Immature natural killer cell (primary cell): ENCODE measurements around the gene CFAP119. TPM values are rescaled to one million over a fixed set of nuclear protein-coding genes. Genes with fewer than 3 reads are reported as not detected.

Experiments
- DNase-seq, 3 donors: peaks; one replicate each; pipeline ENCODE4 v3.0.0; 2022; ENCODE audit warnings: mixed read lengths in 1 of 3
- H3K27ac Mint-ChIP-seq, 6 donors: one replicate each; pipeline ENCODE4 v1.8.0; 2020; ENCODE audit warnings: mixed read lengths in 6 of 6, mild to moderate bottlenecking in 5 of 6, inconsistent platforms in 4 of 6, moderate library complexity in 3 of 6
- H3K27me3 Mint-ChIP-seq, 3 donors: one replicate each; pipeline ENCODE4 v1.8.0; 2020 to 2021; ENCODE audit warnings: low read depth in 3 of 3, mild to moderate bottlenecking in 3 of 3, mixed read lengths in 3 of 3, moderate library complexity in 3 of 3, inconsistent platforms in 1 of 3
- H3K36me3 Mint-ChIP-seq, 3 donors: one replicate each; pipeline ENCODE4 v1.8.0; 2020; ENCODE audit warnings: mixed read lengths in 3 of 3, inconsistent platforms in 2 of 3, mild to moderate bottlenecking in 2 of 3
- H3K4me1 Mint-ChIP-seq, 2 donors: one replicate each; pipeline ENCODE4 v1.8.0; 2020; ENCODE audit warnings: inconsistent platforms in 2 of 2, mild to moderate bottlenecking in 2 of 2, mixed read lengths in 2 of 2, moderate library complexity in 1 of 2
- H3K4me3 Mint-ChIP-seq, 5 donors: one replicate each; pipeline ENCODE4 v1.8.0; 2020; ENCODE audit warnings: mild to moderate bottlenecking in 5 of 5, mixed read lengths in 5 of 5, inconsistent platforms in 3 of 5, moderate library complexity in 3 of 5
- H3K9me3 Mint-ChIP-seq, 6 donors: one replicate each; pipeline ENCODE4 v1.8.0; 2020; ENCODE audit warnings: mild to moderate bottlenecking in 6 of 6, mixed read lengths in 6 of 6, inconsistent platforms in 4 of 6, moderate library complexity in 3 of 6
- polyA plus RNA-seq, 3 donors: library from polyadenylated mRNA; unstranded; fragments of 300-500 nt; fragmentation: Illumina TruSeq; gene quantifications; one replicate each; pipeline ENCODE4 v1.2.3, GENCODE V29; 2021

Gene CFAP119
- polyA plus RNA-seq, 3 donors from 2014 or later: 0.76 to 1.0 TPM; not detected in 1

- H3K27me3 Mint-ChIP-seq: peaks cover 3 to 10% (median 3%) of the 10 kb centered on the region in 3 donors
- peak overlapping the region in 4 of 6 donors; percentile 60 to 75 (median 72) for H3K27ac Mint-ChIP-seq
Measured at GRCh38 chr16:30775392-30776188, 13.7 kb upstream of the CFAP119 start.

GRCh38 chr16:30775131-30775391 is 13.2 kb upstream of the CFAP119 start:
- Mint-ChIP-seq H3K4me1 (peaks cover 24 to 31% of the 10 kb centered on the region in 2 donors), H3K4me3 (peak overlapping the region; percentile 84 to 91 (median 90))

More at GRCh38 chr16:30775392-30776188, 13.7 kb upstream of the CFAP119 start:
- Mint-ChIP-seq H3K4me3 (peak overlapping the region; percentile 84 to 91 (median 90)), H3K9me3 (peaks cover 0 to 1% (median 0%) of the 10 kb centered on the region in 6 donors), H3K36me3 (peaks cover 13 to 23% (median 16%) of the 10 kb centered on the region in 3 donors), H3K4me1 (peaks cover 24 to 31% of the 10 kb centered on the region in 2 donors)
- DNase-seq: peak; percentile 36 to 46 (median 38)

DNA sequence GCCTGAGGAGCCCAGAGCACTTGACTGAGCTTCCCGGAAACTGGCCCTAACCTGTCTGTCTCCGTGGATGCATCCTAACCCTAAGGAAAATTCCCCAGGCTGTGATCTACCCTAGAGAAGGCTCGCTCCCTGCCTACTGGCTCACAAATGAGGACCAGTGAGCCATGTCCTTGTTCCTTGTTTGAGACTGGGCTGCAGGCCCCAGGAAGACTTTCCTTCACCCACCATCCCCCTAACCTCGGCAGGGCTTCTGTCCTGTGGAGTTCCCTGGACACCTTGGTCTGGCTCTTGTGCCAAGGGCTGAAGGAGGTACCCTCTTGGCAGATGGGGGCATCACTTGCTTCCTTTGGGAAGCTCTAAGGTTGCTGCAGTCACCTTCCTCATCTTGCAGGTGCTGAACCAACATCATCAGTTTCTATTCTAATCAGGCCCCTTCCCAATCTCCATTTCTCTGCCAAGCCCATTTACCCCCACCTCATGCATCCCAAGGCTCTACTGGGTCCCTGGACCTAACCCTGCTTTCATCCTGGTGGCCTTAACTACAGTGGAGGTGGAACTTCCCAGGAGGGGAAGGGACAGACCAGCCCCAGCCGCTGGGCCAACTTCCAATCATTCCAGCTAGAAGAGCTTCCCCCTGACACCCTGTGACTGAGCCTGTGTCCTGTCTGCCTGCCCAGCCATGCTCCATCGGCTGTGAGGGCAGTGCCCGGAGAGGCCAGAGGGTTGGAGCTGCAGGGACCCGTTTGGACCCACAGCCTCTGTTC is 12.7 kb upstream of the CFAP119 start:
- H3K9me3 Mint-ChIP-seq: peaks cover 0 to 1% (median 0%) of the 10 kb centered on the region in 6 donors
- DNase-seq: no peak
- peaks cover 26 to 31% of the 10 kb centered on the region in 2 donors for H3K4me1 Mint-ChIP-seq
- H3K27me3 Mint-ChIP-seq: peaks cover 3 to 10% (median 3%) of the 10 kb centered on the region in 3 donors
- H3K36me3 Mint-ChIP-seq: peaks cover 16 to 29% (median 16%) of the 10 kb centered on the region in 3 donors
- H3K27ac Mint-ChIP-seq: peak overlapping the region in 2 of 6 donors; percentile 35 to 45
- peak overlapping the region; percentile 84 to 91 (median 90) for H3K4me3 Mint-ChIP-seq

More at GRCh38 chr16:30775131-30775391, 13.2 kb upstream of the CFAP119 start:
- no peak for DNase-seq
- H3K27me3 Mint-ChIP-seq: peaks cover 3 to 10% (median 3%) of the 10 kb centered on the region in 3 donors
- peaks cover 13 to 27% (median 16%) of the 10 kb centered on the region in 3 donors for H3K36me3 Mint-ChIP-seq
- H3K9me3 Mint-ChIP-seq: peaks cover 0 to 1% (median 0%) of the 10 kb centered on the region in 6 donors
- peak overlapping the region in 3 of 6 donors; percentile 35 to 74 (median 60) for H3K27ac Mint-ChIP-seq

GRCh38 chr16:30773826-30774225 is 12.0 kb upstream of the CFAP119 start:
- H3K9me3 Mint-ChIP-seq: peaks cover 0 to 1% (median 0%) of the 10 kb centered on the region in 6 donors
- H3K4me3 Mint-ChIP-seq: no peak overlapping the region
- H3K27me3 Mint-ChIP-seq: peaks cover 3 to 10% (median 3%) of the 10 kb centered on the region in 3 donors
- H3K4me1 Mint-ChIP-seq: peaks cover 31 to 34% of the 10 kb centered on the region in 2 donors
- H3K36me3 Mint-ChIP-seq: peaks cover 20 to 35% (median 21%) of the 10 kb centered on the region in 3 donors
- no peak for DNase-seq
- no peak overlapping the region for H3K27ac Mint-ChIP-seq

DNA sequence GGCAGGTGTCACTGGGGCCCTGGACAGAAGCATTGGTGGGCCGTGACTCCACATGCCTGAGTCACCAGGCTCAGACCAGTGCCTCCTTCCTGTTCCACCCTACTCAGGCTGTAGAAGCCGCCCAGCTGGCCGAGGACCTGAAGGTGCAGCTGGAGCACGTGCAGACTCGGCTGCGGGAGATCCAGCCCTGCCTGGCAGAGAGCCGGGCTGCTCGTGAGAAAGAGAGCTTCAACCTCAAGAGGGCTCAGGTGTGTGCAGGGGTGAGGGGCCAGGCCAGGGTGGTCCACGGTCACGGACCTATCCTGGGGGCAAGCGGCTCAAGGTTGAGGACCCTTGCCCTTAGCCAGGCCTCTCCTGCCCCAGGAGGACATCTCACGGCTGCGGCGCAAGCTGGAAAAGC is 9.9 kb upstream of the CFAP119 start:
- Mint-ChIP-seq H3K27ac (no peak overlapping the region), H3K4me3 (no peak overlapping the region), H3K27me3 (peaks cover 0 to 13% (median 3%) of the 10 kb centered on the region in 3 donors), H3K36me3 (peaks cover 26 to 52% (median 35%) of the 10 kb centered on the region in 3 donors), H3K4me1 (peaks cover 45 to 47% of the 10 kb centered on the region in 2 donors), H3K9me3 (peaks cover 0 to 1% (median 0%) of the 10 kb centered on the region in 6 donors)
- no peak for DNase-seq

DNA sequence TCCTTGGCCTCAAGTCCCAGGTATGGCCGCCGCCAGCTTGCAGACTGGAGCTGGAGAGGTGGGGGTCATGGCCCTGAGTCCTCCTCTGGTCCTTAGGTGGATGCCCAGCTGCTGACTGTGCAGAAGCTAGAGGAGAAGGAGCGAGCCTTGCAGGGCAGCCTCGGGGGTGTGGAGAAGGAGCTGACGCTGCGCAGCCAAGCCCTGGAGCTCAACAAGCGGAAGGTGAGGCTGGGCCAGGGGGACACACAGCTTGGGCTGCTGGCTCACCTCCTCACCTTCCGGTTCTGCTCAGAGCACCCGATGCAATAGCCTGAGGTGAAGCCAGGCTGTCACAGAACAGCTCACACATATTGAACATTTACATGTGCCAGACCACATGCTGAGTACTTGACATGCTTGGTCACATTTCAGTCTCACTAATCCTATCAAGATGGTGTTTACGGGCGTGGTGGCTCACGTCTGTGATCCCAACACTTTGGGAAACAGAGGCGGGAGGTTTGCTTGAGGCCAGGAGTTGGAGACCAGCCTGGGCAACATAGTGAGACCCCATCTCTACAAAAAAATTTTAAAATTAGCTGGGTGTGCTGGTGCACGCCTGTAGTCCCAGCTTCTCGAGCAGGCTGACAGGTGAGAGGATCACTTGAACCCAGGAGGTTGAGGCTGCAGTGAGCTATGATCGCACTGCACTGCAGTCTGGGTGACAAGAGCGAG is 7.7 kb upstream of the CFAP119 start:
- Mint-ChIP-seq H3K27ac (peak overlapping the region in 1 of 6 donors; percentile 30), H3K27me3 (peaks cover 0 to 10% (median 0%) of the 10 kb centered on the region in 3 donors), H3K4me1 (peaks cover 44 to 55% of the 10 kb centered on the region in 2 donors), H3K36me3 (peaks cover 39 to 66% (median 39%) of the 10 kb centered on the region in 3 donors), H3K4me3 (no peak overlapping the region), H3K9me3 (peaks cover 0 to 1% (median 0%) of the 10 kb centered on the region in 6 donors)
- DNase-seq: no peak

DNA sequence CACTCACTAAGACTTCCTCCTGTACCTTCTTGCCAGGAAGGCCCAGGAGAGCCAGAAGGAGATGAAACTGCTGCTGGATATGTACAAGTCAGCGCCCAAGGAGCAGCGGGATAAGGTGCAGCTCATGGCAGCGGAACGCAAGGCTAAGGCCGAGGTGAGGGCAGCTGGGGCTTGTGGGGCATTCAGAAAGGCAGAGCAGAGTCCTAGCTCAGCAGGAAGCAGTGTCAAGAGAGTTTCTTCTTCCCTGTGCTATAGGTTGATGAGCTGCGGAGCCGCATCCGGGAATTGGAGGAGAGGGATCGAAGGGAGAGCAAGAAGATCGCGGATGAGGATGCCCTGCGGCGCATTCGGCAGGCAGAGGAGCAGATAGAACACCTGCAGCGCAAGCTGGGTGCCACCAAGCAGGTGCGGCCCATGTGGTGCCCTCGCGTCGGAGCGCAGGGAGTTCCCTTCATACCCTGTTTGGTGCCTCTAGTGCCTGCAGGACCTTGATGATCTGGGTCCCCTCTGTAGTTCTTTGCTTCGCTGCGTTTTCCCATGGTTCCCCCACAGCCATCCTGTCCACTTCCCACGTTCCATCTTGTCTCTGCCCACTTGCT is 6.8 kb upstream of the CFAP119 start:
- H3K36me3 Mint-ChIP-seq: peaks cover 40 to 66% (median 40%) of the 10 kb centered on the region in 3 donors

GRCh38 chr16:30767767-30768465 is 6.1 kb upstream of the CFAP119 start:
- H3K27me3 Mint-ChIP-seq: peaks cover 0 to 10% (median 2%) of the 10 kb centered on the region in 3 donors
- H3K27ac Mint-ChIP-seq: peak overlapping the region; percentile 61 to 93 (median 90)
- peaks cover 36 to 62% (median 39%) of the 10 kb centered on the region in 3 donors for H3K36me3 Mint-ChIP-seq
- peak overlapping the region; percentile 60 to 71 (median 65) for H3K4me3 Mint-ChIP-seq
- H3K4me1 Mint-ChIP-seq: peaks cover 50 to 60% of the 10 kb centered on the region in 2 donors
- no peaks in the 10 kb centered on the region for H3K9me3 Mint-ChIP-seq
- peak; percentile 74 to 85 (median 78) for DNase-seq

More for the DNA sequence above, 6.8 kb upstream of the CFAP119 start:
- H3K9me3 Mint-ChIP-seq: peaks cover 0 to 1% (median 0%) of the 10 kb centered on the region in 6 donors
- H3K27ac Mint-ChIP-seq: peak overlapping the region in 2 of 6 donors; percentile 79 to 91
- peaks cover 0 to 10% (median 2%) of the 10 kb centered on the region in 3 donors for H3K27me3 Mint-ChIP-seq
- no peak for DNase-seq
- no peak overlapping the region for H3K4me3 Mint-ChIP-seq
- H3K4me1 Mint-ChIP-seq: peaks cover 44 to 57% of the 10 kb centered on the region in 2 donors

DNA sequence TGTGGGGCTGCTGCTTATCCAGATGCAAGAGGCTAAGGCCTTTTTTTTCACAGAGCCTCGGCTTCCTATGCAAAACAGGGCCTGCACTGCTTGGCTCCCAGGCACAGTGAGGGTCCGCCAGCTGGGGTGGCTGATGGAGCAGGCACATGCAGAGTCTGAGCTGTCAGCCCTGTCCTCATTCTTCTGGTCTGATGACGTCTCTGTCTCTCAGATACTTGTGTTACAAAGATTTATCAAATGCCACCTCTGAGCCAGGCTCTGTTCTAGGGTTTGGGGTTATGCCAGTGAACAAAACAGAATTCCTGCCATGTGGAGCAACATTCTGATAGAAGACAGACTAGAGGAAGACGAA is 5.0 kb upstream of the CFAP119 start:
- Mint-ChIP-seq H3K4me3 (peak overlapping the region; percentile 3 to 66 (median 46)), H3K27me3 (peaks cover 3 to 15% (median 5%) of the 10 kb centered on the region in 3 donors), H3K36me3 (peaks cover 29 to 54% (median 30%) of the 10 kb centered on the region in 3 donors), H3K27ac (peak overlapping the region; percentile 61 to 93 (median 90)), H3K9me3 (no peaks in the 10 kb centered on the region), H3K4me1 (peaks cover 56 to 62% of the 10 kb centered on the region in 2 donors)
- no peak for DNase-seq

DNA sequence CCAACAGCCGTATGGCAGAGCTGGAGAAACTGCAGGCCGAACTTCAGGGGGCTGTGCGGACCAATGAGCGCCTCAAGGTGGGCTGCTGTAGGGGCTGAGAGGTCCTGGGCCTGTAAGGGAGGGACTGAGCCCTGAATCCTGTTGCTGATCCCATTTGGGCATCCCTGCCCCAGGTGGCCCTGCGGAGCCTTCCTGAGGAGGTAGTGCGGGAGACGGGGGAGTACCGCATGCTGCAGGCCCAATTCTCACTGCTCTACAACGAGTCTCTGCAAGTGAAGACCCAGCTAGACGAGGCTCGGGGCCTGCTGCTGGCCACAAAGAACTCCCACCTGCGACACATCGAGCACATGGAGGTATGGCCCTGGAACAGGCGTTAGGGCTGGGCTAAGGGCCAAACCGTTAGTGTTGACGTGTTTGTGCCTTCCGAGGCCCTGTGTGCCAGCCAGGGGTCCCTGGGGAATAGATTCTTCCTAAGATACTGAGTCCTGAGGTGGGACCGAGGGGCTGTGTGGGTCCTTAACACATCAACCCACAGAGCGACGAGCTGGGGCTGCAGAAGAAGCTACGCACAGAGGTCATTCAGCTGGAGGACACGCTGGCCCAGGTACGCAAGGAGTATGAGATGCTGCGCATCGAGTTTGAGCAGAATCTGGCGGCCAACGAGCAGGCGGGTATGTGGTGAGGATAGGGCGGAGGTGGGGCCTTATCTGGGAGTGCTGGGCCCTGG is 4.5 kb upstream of the CFAP119 start:
- Mint-ChIP-seq H3K4me3 (peak overlapping the region in 2 of 5 donors; percentile 32 to 47), H3K27me3 (peaks cover 5 to 17% (median 7%) of the 10 kb centered on the region in 3 donors), H3K9me3 (no peaks in the 10 kb centered on the region), H3K4me1 (peaks cover 57 to 65% of the 10 kb centered on the region in 2 donors), H3K27ac (peak overlapping the region in 3 of 6 donors; percentile 31 to 91 (median 90)), H3K36me3 (peaks cover 29 to 54% (median 30%) of the 10 kb centered on the region in 3 donors)
- DNase-seq: no peak

DNA sequence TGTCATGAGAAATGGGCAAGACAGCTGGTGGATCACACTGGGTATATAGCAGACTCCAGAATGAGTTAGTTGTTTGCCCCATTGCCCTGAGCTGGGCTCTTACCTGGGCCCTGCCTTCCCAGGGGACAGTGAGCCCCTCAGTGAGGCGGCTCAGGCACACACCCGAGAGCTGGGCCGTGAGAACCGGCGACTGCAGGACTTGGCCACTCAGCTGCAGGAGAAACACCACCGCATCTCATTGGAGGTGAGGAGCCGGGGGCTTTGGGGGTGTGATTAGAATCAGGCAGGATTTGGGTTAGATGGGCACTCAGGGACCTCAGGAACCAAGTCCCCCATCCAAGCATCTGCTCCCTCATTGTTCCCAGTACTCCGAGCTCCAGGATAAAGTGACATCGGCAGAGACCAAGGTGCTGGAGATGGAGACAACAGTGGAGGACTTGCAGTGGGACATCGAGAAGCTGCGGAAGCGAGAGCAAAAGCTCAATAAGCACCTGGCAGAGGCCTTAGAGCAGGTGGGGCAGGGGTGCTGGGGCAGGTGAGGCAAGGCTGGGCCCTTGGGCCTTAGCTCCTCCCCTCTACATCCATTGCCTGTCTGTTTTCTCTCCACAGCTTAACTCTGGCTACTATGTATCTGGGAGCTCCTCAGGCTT is 3.1 kb upstream of the CFAP119 start:
- peaks cover 26 to 44% (median 30%) of the 10 kb centered on the region in 3 donors for H3K36me3 Mint-ChIP-seq

More for the DNA sequence above, 3.1 kb upstream of the CFAP119 start:
- Mint-ChIP-seq H3K4me1 (peaks cover 67 to 74% of the 10 kb centered on the region in 2 donors), H3K27me3 (peaks cover 5 to 17% (median 7%) of the 10 kb centered on the region in 3 donors), H3K9me3 (no peaks in the 10 kb centered on the region), H3K27ac (peak overlapping the region in 3 of 6 donors; percentile 20 to 63 (median 23)), H3K4me3 (no peak overlapping the region)
- DNase-seq: no peak
